Progenitor cell of endocrine pancreas (in vitro differentiated cells): ENCODE results near the gene ARMS2. TPM values are rescaled to one million over a fixed set of nuclear protein-coding genes. Genes with fewer than 3 reads are reported as not detected.

Experiments
- DNase-seq: peaks from one replicate; pipeline ENCODE4 v3.0.0; 2021; ENCODE audit warnings: low spot score; ENCODE audit not compliant: unreplicated experiment
- H3K27ac Mint-ChIP-seq: 2 replicates; pipeline ENCODE4 v1.8.0; 2021; ENCODE audit warnings: mild to moderate bottlenecking, moderate library complexity, mixed read lengths
- H3K27me3 Mint-ChIP-seq: 2 replicates; pipeline ENCODE4 v1.8.0; 2021; ENCODE audit warnings: mixed read lengths
- H3K36me3 Mint-ChIP-seq: 2 replicates; pipeline ENCODE4 v1.8.0; 2022; ENCODE audit warnings: mixed read lengths; ENCODE audit not compliant: insufficient read depth
- H3K4me1 Mint-ChIP-seq: 2 replicates; pipeline ENCODE4 v1.8.0; 2021; ENCODE audit warnings: low read depth, mixed read lengths
- H3K4me3 Mint-ChIP-seq: 2 replicates; pipeline ENCODE4 v1.8.0; 2021; ENCODE audit warnings: low read depth, mild to moderate bottlenecking, moderate library complexity, mixed read lengths
- H3K9me3 Mint-ChIP-seq: 2 replicates; pipeline ENCODE4 v1.8.0; 2021; ENCODE audit warnings: low read depth, mixed read lengths
- CTCF ChIP-seq: fragments of 200-600 bp; sonication (generic); IDR thresholded peaks from one replicate; pipeline ENCODE4 v1.5.0; 2021; ENCODE audit warnings: antibody characterized with exemption, mild to moderate bottlenecking; ENCODE audit not compliant: unreplicated experiment
- total RNA-seq: library from RNA; stranded (reverse); gene quantifications from 2 replicates; pipeline ENCODE4 v1.2.1, GENCODE V29; 2021

The ARMS2 gene
- total RNA-seq, 1 donor from 2014 or later: not detected

DNA sequence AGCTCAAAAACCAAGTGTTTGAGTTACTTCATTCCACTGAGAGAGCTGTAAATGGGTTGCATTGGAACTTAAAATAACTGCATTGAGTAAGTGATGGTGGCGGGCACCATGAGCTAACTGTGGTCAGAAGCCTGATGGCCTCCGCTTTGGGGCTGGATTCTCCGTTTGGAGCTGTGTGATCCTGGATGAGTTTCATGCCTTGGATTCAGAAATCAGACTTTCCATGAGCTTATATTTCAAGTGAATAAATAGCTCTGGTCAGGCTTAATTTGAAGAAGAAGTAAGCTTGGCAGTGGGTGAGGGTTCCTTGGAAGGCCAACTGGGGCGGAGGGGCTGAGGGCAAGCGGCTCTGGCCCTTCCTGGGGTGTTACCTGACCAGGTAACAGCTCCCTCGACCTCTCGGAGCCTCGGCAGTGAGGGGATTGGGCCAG is 12.5 kb downstream of the ARMS2 start:
- TF ChIP-seq CTCF: no peak
- no peaks in the 10 kb centered on the region for H3K9me3 Mint-ChIP-seq
- H3K4me3 Mint-ChIP-seq: no peak overlapping the region
- H3K27me3 Mint-ChIP-seq: peaks cover 90% of the 10 kb centered on the region
- H3K27ac Mint-ChIP-seq: no peak overlapping the region
- DNase-seq: no peak
- peaks cover 4% of the 10 kb centered on the region for H3K4me1 Mint-ChIP-seq
- no peaks in the 10 kb centered on the region for H3K36me3 Mint-ChIP-seq

- H3K27ac Mint-ChIP-seq: no peak overlapping the region
- H3K4me1 Mint-ChIP-seq: peaks cover 3% of the 10 kb centered on the region
- DNase-seq: no peak
- H3K27me3 Mint-ChIP-seq: peaks cover 85% of the 10 kb centered on the region
- no peaks in the 10 kb centered on the region for H3K9me3 Mint-ChIP-seq
- H3K4me3 Mint-ChIP-seq: no peak overlapping the region
- no peaks in the 10 kb centered on the region for H3K36me3 Mint-ChIP-seq
- no peak for TF ChIP-seq CTCF
Measured at GRCh38 chr10:122467701-122468100, 13.2 kb downstream of the ARMS2 start.

DNA sequence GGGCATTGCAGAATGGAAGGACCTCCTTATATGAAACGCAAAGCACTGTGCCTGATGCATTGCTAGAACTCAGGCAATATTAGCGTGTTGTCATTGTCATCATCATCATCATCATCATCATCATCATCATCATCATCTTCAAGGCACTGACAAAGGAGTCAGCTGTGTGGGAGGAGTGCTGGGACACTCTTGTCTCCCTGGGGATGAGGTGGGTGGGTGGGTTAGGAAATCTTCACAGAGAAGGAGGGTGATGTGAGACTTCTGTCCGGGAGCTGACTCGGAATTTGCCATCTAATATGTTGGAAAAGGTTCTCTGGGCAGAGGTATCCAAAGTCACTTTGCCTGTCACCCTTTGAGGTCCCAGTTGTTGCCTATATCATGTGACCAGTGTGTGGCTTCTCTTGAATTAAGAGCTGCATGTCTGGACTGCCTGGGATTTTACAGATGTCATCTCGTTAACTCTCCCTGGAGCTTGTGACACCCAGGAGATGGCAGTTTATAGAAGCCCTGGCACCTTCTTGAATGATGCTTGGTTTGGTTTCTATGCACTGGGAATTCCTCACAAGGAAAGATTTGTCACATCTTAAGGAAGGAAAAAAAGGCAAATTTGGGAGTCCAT is 14.0 kb downstream of the ARMS2 start:
- Mint-ChIP-seq H3K4me3 (no peak overlapping the region), H3K36me3 (no peaks in the 10 kb centered on the region), H3K9me3 (no peaks in the 10 kb centered on the region), H3K27ac (no peak overlapping the region), H3K4me1 (no peaks in the 10 kb centered on the region), H3K27me3 (peaks cover 77% of the 10 kb centered on the region)
- no peak for DNase-seq
- no peak for TF ChIP-seq CTCF

GRCh38 chr10:122468926-122469781 is 14.7 kb downstream of the ARMS2 start:
- DNase-seq: no peak
- peaks cover 70% of the 10 kb centered on the region for H3K27me3 Mint-ChIP-seq
- TF ChIP-seq CTCF: no peak
- no peaks in the 10 kb centered on the region for H3K4me1 Mint-ChIP-seq
- H3K9me3 Mint-ChIP-seq: no peaks in the 10 kb centered on the region
- no peak overlapping the region for H3K27ac Mint-ChIP-seq
- no peaks in the 10 kb centered on the region for H3K36me3 Mint-ChIP-seq
- H3K4me3 Mint-ChIP-seq: no peak overlapping the region

GRCh38 chr10:122469848-122470247 is 15.4 kb downstream of the ARMS2 start:
- no peaks in the 10 kb centered on the region for H3K9me3 Mint-ChIP-seq
- peaks cover 69% of the 10 kb centered on the region for H3K27me3 Mint-ChIP-seq
- peaks cover 3% of the 10 kb centered on the region for H3K4me1 Mint-ChIP-seq
- no peak overlapping the region for H3K27ac Mint-ChIP-seq
- DNase-seq: no peak
- TF ChIP-seq CTCF: no peak
- no peaks in the 10 kb centered on the region for H3K36me3 Mint-ChIP-seq
- no peak overlapping the region for H3K4me3 Mint-ChIP-seq
